Breast epithelium (tissue), 4 donors: ENCODE data around the gene ERCC6. TPM values are rescaled to one million over a fixed set of nuclear protein-coding genes. Genes with fewer than 3 reads are reported as not detected.

Source experiments
- DNase-seq, 2 donors: peaks; one replicate each; pipeline ENCODE4 v3.0.0-alpha.2; 2019; ENCODE audit warnings: low spot score in 2 of 2
- H3K27ac ChIP-seq, 2 donors: fragments of 200-600 bp; sonication (generic) in 1 of 2; one replicate each; pipeline ENCODE4 v1.5.1; 2016 to 2019; ENCODE audit warnings: mild to moderate bottlenecking in 1 of 2
- H3K27me3 ChIP-seq, 2 donors: fragments of 200-600 bp; sonication (generic) in 1 of 2; one replicate each; pipeline versions ENCODE4 v1.5.1 to v1.6.0; 2017 to 2019; ENCODE audit warnings: control low read depth in 1 of 2, mild to moderate bottlenecking in 1 of 2
- H3K36me3 ChIP-seq: fragments of 200-600 bp; one replicate; pipeline ENCODE4 v1.5.1; 2019
- H3K4me1 ChIP-seq, 2 donors: fragments of 200-600 bp; sonication (generic); one replicate each; pipeline ENCODE4 v1.5.1; 2016 to 2019; ENCODE audit warnings: control low read depth in 1 of 2
- H3K4me3 ChIP-seq, 3 donors: fragments of 200-600 bp; sonication (generic); 1 replicate in 2 of 3; 2 replicates in 1 of 3; pipeline ENCODE4 v1.5.1; 2016 to 2019; ENCODE audit warnings: mild to moderate bottlenecking in 3 of 3, moderate library complexity in 2 of 3
- H3K9me3 ChIP-seq, 2 donors: fragments of 200-600 bp; sonication (generic) in 1 of 2; one replicate each; pipeline ENCODE4 v1.5.1; 2016 to 2019; ENCODE audit warnings: control low read depth in 1 of 2
- POLR2A ChIP-seq: fragments of 450-650 bp; IDR thresholded peaks from one replicate; pipeline ENCODE4 v1.6.1; 2016; ENCODE audit warnings: antibody characterized with exemption, mild to moderate bottlenecking, moderate library complexity
- POLR2AphosphoS5 ChIP-seq, 3 donors: sonication (generic); formaldehyde crosslinking; IDR thresholded peaks; one replicate each; pipeline ENCODE4 v1.6.1; 2017; ENCODE audit warnings: antibody characterized with exemption in 3 of 3
- intact Hi-C: fragments of 100-400 bp; cut with DNase I; formaldehyde crosslinking; loops from one replicate; pipeline ENCODE4 v1.15.1; 2023; ENCODE audit warnings: low total_unique reads
- total RNA-seq, 3 donors: library from RNA; depleted of rRNA; stranded (reverse); fragments of >200 nt; gene quantifications; one replicate each; pipeline ENCODE4 v1.1.0, GENCODE V29; 2016
- TF ChIP-seq, protein P1 (sequence below), 3 donors: fragments of 450-650 bp; IDR thresholded peaks; one replicate each; pipeline ENCODE4 v1.5.1; 2016 to 2017; ENCODE audit warnings: antibody characterized with exemption in 3 of 3, mild to moderate bottlenecking in 3 of 3, moderate library complexity in 3 of 3

Gene ERCC6
- total RNA-seq, 3 donors from 2014 or later, result 19.5 to 27.8 (median 21.6) TPM

DNA sequence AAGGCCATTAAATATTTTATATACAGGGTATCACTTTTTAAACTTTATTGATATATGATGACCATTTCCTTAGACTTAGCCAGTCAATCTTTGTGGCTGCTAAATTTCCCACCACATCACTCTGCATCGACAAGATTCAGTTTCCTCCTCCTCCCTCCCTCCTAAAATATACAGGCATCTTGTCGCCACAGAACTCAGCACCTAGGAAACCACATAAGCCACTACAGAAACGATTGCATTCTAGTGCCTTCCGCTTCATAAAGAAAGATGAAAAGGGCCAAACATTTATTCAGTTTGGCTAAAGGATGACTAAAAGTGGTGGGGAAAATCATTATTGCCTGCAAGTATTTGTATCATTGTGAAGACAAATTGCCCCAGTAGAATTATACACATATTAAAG, 30.7 kb downstream of the ERCC6 start:
- Histone ChIP-seq H3K27ac (no peak overlapping the region), H3K27me3 (no peaks in the 10 kb centered on the region), H3K4me1 (no peaks in the 10 kb centered on the region), H3K9me3 (no peaks in the 10 kb centered on the region), H3K36me3 (no peaks in the 10 kb centered on the region), H3K4me3 (no peak overlapping the region)
- TF ChIP-seq POLR2AphosphoS5 (IDR thresholded peaks at IDR 0.05) (no peak), POLR2A (no peak)
- TF ChIP-seq, protein P1, sequence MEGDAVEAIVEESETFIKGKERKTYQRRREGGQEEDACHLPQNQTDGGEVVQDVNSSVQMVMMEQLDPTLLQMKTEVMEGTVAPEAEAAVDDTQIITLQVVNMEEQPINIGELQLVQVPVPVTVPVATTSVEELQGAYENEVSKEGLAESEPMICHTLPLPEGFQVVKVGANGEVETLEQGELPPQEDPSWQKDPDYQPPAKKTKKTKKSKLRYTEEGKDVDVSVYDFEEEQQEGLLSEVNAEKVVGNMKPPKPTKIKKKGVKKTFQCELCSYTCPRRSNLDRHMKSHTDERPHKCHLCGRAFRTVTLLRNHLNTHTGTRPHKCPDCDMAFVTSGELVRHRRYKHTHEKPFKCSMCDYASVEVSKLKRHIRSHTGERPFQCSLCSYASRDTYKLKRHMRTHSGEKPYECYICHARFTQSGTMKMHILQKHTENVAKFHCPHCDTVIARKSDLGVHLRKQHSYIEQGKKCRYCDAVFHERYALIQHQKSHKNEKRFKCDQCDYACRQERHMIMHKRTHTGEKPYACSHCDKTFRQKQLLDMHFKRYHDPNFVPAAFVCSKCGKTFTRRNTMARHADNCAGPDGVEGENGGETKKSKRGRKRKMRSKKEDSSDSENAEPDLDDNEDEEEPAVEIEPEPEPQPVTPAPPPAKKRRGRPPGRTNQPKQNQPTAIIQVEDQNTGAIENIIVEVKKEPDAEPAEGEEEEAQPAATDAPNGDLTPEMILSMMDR (IDR thresholded peaks at IDR 0.05), result no peak
- no peak for DNase-seq
- intact Hi-C loops, result no loop called here

GRCh38 chr10:49505589-49505988, 33.3 kb downstream of the ERCC6 start:
- no peaks in the 10 kb centered on the region for H3K4me1 ChIP-seq
- DNase-seq, result no peak
- H3K4me3 ChIP-seq, result no peak overlapping the region
- H3K27ac ChIP-seq, result no peak overlapping the region
- H3K27me3 ChIP-seq, result no peaks in the 10 kb centered on the region
- intact Hi-C loops, result no loop called here
- no peak for TF ChIP-seq POLR2AphosphoS5 (IDR thresholded peaks at IDR 0.05)
- TF ChIP-seq, protein P1 (IDR thresholded peaks at IDR 0.05), result no peak
- TF ChIP-seq POLR2A, result no peak
- no peaks in the 10 kb centered on the region for H3K9me3 ChIP-seq
- no peaks in the 10 kb centered on the region for H3K36me3 ChIP-seq

GRCh38 chr10:49505076-49505475, 33.8 kb downstream of the ERCC6 start:
- Histone ChIP-seq H3K27ac (no peak overlapping the region), H3K36me3 (no peaks in the 10 kb centered on the region), H3K4me3 (no peak overlapping the region), H3K4me1 (no peaks in the 10 kb centered on the region), H3K27me3 (no peaks in the 10 kb centered on the region), H3K9me3 (no peaks in the 10 kb centered on the region)
- DNase-seq, result no peak
- intact Hi-C loops, result no loop called here
- TF ChIP-seq, protein P1 (IDR thresholded peaks at IDR 0.05), result no peak
- TF ChIP-seq POLR2AphosphoS5 (IDR thresholded peaks at IDR 0.05), result no peak
- no peak for TF ChIP-seq POLR2A

DNA sequence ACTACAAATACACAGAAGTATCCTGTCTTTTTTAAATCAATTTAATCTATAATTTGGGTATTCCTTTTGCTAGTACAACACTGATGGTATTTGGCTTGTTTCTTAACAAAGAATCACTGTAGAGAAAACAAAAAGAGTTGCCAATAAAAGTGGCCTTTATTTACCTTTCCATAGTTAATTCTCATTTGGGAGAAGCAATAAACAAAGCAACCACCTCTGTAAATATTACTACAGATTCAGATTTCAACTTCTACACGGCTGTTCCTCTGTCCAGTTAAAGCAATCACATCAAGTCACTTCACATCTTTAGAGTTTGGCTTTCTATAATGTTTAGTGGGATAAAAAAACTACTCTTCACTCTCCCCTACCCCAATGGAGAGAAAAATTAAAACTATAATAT, 34.4 kb downstream of the ERCC6 start:
- intact Hi-C loops, result no loop called here
- H3K4me1 ChIP-seq, result no peaks in the 10 kb centered on the region
- H3K4me3 ChIP-seq, result no peak overlapping the region
- DNase-seq, result no peak
- no peak overlapping the region for H3K27ac ChIP-seq
- no peak for TF ChIP-seq POLR2AphosphoS5 (IDR thresholded peaks at IDR 0.05)
- no peak for TF ChIP-seq POLR2A
- TF ChIP-seq, protein P1 (IDR thresholded peaks at IDR 0.05), result no peak
- no peaks in the 10 kb centered on the region for H3K9me3 ChIP-seq
- no peaks in the 10 kb centered on the region for H3K27me3 ChIP-seq
- no peaks in the 10 kb centered on the region for H3K36me3 ChIP-seq

DNA sequence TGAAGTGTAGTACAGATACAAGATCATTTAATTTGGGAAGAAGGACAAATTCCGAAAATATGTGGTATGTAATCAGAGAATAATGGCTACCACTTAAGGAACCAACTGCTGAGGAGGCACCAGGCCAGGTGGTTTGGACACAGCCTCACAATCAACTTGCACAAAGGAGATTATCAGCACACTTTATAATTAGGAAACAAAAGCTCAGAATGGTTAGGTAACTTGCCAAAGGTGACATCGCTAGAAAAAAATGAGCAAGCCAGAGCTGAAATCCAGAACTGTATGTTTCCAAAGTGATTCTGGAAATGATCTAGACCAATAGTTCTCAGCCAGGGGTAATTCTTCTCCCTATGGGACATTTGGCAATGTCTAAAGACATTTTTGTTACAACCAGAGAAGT, 36.6 kb downstream of the ERCC6 start:
- H3K36me3 ChIP-seq, result no peaks in the 10 kb centered on the region
- H3K27ac ChIP-seq, result no peak overlapping the region
- H3K4me3 ChIP-seq, result no peak overlapping the region
- no peak for DNase-seq
- H3K27me3 ChIP-seq, result no peaks in the 10 kb centered on the region
- intact Hi-C loops, result no loop called here
- no peak for TF ChIP-seq POLR2AphosphoS5 (IDR thresholded peaks at IDR 0.05)
- no peaks in the 10 kb centered on the region for H3K4me1 ChIP-seq
- H3K9me3 ChIP-seq, result no peaks in the 10 kb centered on the region

GRCh38 chr10:49500412-49500811, 38.5 kb downstream of the ERCC6 start:
- TF ChIP-seq POLR2AphosphoS5 (IDR thresholded peaks at IDR 0.05) (no peak), POLR2A (no peak)
- TF ChIP-seq, protein P1 (IDR thresholded peaks at IDR 0.05), result no peak
- Histone ChIP-seq H3K4me1 (no peaks in the 10 kb centered on the region), H3K27ac (no peak overlapping the region), H3K4me3 (no peak overlapping the region), H3K9me3 (no peaks in the 10 kb centered on the region), H3K27me3 (no peaks in the 10 kb centered on the region), H3K36me3 (no peaks in the 10 kb centered on the region)
- intact Hi-C loops, result no loop called here
- no peak for DNase-seq
